ENCODE results near the gene PSORS1C1. TPM values are rescaled to one million over a fixed set of nuclear protein-coding genes. Genes with fewer than 3 reads are reported as not detected.

PSORS1C1 gene
- polyA plus RNA-seq, 1 of the 3 experiments (the other 2 are of a cell fraction), result 3.1 TPM

GRCh38 chr6:31130751-31131150 is 16.2 kb downstream of the PSORS1C1 start (continued):
- TF ChIP-seq ELF1 (IDR thresholded peaks at IDR 0.05) (no peak), EZH2phosphoT487 (IDR thresholded peaks at IDR 0.05; ENCODE audit: borderline replicate concordance, low read depth) (no peak), SIN3A (IDR thresholded peaks at IDR 0.05; ENCODE audit: borderline replicate concordance, low read depth, low read length) (no peak), GATA2 (CRISPR knock-in tag; IDR thresholded peaks at IDR 0.05) (no peak), MAX (IDR thresholded peaks at IDR 0.05; ENCODE audit: low read depth) (no peak), TCF12 (IDR thresholded peaks at IDR 0.05) (no peak), POLR2AphosphoS5 (IDR thresholded peaks at IDR 0.05; ENCODE audit: low read depth, low read length) (no peak)

- no peak for TF ChIP-seq SMC3 (IDR thresholded peaks at IDR 0.05; ENCODE audit: low read depth, low read length)
- no peak for TF ChIP-seq FOSL2 (IDR thresholded peaks at IDR 0.05; ENCODE audit: borderline replicate concordance, low read depth)
- TF ChIP-seq REST (IDR thresholded peaks at IDR 0.05; ENCODE audit: low read depth, low read length), result no peak
- TF ChIP-seq CTCF (IDR thresholded peaks at IDR 0.05), result no peak
- no peak for TF ChIP-seq MXI1 (IDR thresholded peaks at IDR 0.05; ENCODE audit: low read depth, low read length)
- no peak for TF ChIP-seq CHD2 (IDR thresholded peaks at IDR 0.05; ENCODE audit: low read length, partially characterized antibody)
- TF ChIP-seq GABPA (IDR thresholded peaks at IDR 0.05; ENCODE audit: low read depth), result no peak
- H3F3A ChIP-seq (replicated peaks; ENCODE audit: insufficient read depth), result no peaks in the 10 kb centered on the region
- no peaks in the 10 kb centered on the region for H3K9me3 ChIP-seq
- no peak overlapping the region for H3K9ac ChIP-seq
- H4K20me1 ChIP-seq (ENCODE audit: insufficient read depth), result no peaks in the 10 kb centered on the region
- no peaks in the 10 kb centered on the region for H3K27me3 ChIP-seq (ENCODE audit: insufficient read depth)
- H3K4me3 ChIP-seq (ENCODE audit: low read depth in 2 of 2, low read length in 1 of 2), result no peak overlapping the region
- H2AFZ ChIP-seq (ENCODE audit: low read depth), result no peak overlapping the region
- 65% methylated on average over 3 of the region's 3 CpGs for WGBS (ENCODE audit: low lambda C conversion rate)
- no peaks in the 10 kb centered on the region for H3K4me1 ChIP-seq (ENCODE audit: control insufficient read depth in 1 of 2, insufficient read depth in 2 of 2, low read depth in 1 of 2, low read length in 1 of 2)
- DNase-seq, result no peak
- ChIA-PET POLR2A (no interaction called here), CTCF (interaction anchor here (3.1 to 4.8 kb wide), 2 partner anchors 61 to 235 kb away, joined by 16 to 21 read pairs; no protein-coding TSS in a partner anchor)
- no peaks in the 10 kb centered on the region for H3K36me3 ChIP-seq (replicated peaks in 1 of 2; ENCODE audit: control insufficient read depth in 1 of 2, insufficient read depth in 2 of 2, low read length in 1 of 2)
- no peak overlapping the region for H3K4me2 ChIP-seq
- no peak overlapping the region for H3K27ac ChIP-seq (ENCODE audit: low read depth in 2 of 2, low read length in 1 of 2)
- H3K9me2 ChIP-seq, result no peaks in the 10 kb centered on the region
- H3K79me2 ChIP-seq (ENCODE audit: insufficient read depth), result no peaks in the 10 kb centered on the region
Observed at GRCh38 chr6:31131595-31131994, 17.0 kb downstream of the PSORS1C1 start.
